ENCODE measurements around the gene UBD.

DNA sequence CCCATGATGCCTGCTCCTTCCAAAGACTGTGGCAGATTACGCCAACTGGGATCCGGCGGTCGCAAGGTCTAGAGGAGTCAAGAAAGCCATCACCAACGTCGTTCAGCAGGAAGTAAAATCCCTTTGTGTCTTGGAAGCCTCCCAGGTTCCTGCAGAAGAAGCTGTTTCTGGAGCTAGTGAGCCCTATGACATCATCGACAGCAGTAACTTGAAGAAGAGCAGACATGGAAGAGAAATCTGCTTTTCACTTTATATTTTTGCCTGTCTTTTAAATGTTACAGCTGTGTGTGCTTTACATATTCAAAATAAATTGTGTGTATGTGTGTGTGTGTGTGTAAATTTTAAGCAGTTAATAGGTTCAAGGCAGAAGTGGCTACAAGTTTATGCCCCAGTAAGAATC, 18.0 kb upstream of the UBD start:
- TF ChIP-seq, protein P1, sequence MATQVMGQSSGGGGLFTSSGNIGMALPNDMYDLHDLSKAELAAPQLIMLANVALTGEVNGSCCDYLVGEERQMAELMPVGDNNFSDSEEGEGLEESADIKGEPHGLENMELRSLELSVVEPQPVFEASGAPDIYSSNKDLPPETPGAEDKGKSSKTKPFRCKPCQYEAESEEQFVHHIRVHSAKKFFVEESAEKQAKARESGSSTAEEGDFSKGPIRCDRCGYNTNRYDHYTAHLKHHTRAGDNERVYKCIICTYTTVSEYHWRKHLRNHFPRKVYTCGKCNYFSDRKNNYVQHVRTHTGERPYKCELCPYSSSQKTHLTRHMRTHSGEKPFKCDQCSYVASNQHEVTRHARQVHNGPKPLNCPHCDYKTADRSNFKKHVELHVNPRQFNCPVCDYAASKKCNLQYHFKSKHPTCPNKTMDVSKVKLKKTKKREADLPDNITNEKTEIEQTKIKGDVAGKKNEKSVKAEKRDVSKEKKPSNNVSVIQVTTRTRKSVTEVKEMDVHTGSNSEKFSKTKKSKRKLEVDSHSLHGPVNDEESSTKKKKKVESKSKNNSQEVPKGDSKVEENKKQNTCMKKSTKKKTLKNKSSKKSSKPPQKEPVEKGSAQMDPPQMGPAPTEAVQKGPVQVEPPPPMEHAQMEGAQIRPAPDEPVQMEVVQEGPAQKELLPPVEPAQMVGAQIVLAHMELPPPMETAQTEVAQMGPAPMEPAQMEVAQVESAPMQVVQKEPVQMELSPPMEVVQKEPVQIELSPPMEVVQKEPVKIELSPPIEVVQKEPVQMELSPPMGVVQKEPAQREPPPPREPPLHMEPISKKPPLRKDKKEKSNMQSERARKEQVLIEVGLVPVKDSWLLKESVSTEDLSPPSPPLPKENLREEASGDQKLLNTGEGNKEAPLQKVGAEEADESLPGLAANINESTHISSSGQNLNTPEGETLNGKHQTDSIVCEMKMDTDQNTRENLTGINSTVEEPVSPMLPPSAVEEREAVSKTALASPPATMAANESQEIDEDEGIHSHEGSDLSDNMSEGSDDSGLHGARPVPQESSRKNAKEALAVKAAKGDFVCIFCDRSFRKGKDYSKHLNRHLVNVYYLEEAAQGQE (IDR thresholded peaks at IDR 0.05; ENCODE audit: low read depth) = no peak
- TF ChIP-seq EZH2 (IDR thresholded peaks at IDR 0.05) (no peak), FOSL1 (IDR thresholded peaks at IDR 0.05; ENCODE audit: low read depth) (no peak), SP1 (IDR thresholded peaks at IDR 0.05; ENCODE audit: low read depth) (no peak), EZH2phosphoT487 (IDR thresholded peaks at IDR 0.05; ENCODE audit: borderline replicate concordance) (no peak)
- TF ChIP-seq, protein P2, sequence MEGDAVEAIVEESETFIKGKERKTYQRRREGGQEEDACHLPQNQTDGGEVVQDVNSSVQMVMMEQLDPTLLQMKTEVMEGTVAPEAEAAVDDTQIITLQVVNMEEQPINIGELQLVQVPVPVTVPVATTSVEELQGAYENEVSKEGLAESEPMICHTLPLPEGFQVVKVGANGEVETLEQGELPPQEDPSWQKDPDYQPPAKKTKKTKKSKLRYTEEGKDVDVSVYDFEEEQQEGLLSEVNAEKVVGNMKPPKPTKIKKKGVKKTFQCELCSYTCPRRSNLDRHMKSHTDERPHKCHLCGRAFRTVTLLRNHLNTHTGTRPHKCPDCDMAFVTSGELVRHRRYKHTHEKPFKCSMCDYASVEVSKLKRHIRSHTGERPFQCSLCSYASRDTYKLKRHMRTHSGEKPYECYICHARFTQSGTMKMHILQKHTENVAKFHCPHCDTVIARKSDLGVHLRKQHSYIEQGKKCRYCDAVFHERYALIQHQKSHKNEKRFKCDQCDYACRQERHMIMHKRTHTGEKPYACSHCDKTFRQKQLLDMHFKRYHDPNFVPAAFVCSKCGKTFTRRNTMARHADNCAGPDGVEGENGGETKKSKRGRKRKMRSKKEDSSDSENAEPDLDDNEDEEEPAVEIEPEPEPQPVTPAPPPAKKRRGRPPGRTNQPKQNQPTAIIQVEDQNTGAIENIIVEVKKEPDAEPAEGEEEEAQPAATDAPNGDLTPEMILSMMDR (IDR thresholded peaks at IDR 0.05 in 2 of 3, conservative IDR thresholded peaks at IDR 0.05 in 1 of 3; ENCODE audit: borderline replicate concordance in 1 of 3, insufficient read depth in 1 of 3, low read depth in 2 of 3, low read length in 2 of 3) = no peak

Measured in HCT116 (cell line).